Lung (tissue), 12 donors: ENCODE data around the gene HBA2. TPM values are rescaled to one million over a fixed set of nuclear protein-coding genes. Genes with fewer than 3 reads are reported as not detected.

Experiments used
- ATAC-seq: fragments of 200-7000 bp; cut with Tn5 transposase; one replicate; pipeline ENCODE4 v1.9.1; 2020; ENCODE audit warnings: moderate number of reproducible peaks; ENCODE audit not compliant: insufficient read depth, low FRiP score
- DNase-seq, 3 donors: peaks; one replicate each; pipeline ENCODE4 v3.0.0-alpha.2; 2013 to 2017
- H3K27ac ChIP-seq, 2 donors: one replicate each; pipeline ENCODE4 v1.5.1; 2013; ENCODE audit warnings: mild to moderate bottlenecking in 2 of 2, moderate library complexity in 2 of 2, control low read depth in 1 of 2, inconsistent platforms in 1 of 2, low read depth in 1 of 2, low read length in 1 of 2
- H3K27me3 ChIP-seq, 3 donors: one replicate each; pipeline ENCODE4 v1.5.1; 2013; ENCODE audit warnings: low read length in 2 of 3; ENCODE audit not compliant: control insufficient read depth in 3 of 3, insufficient read depth in 3 of 3
- H3K36me3 ChIP-seq, 4 donors: one replicate each; pipeline ENCODE4 v1.5.1; 2013; ENCODE audit warnings: low read length in 4 of 4, mild to moderate bottlenecking in 1 of 4, moderate library complexity in 1 of 4; ENCODE audit not compliant: control insufficient read depth in 4 of 4, insufficient read depth in 4 of 4
- H3K4me1 ChIP-seq, 5 donors: one replicate each; pipeline ENCODE4 v1.5.1; 2013; ENCODE audit warnings: low read length in 5 of 5, mild to moderate bottlenecking in 2 of 5, moderate library complexity in 1 of 5; ENCODE audit not compliant: control insufficient read depth in 5 of 5, insufficient read depth in 5 of 5
- H3K4me3 ChIP-seq: one replicate; pipeline ENCODE4 v1.5.1; 2013; ENCODE audit warnings: mild to moderate bottlenecking, control low read depth, moderate library complexity
- H3K9ac ChIP-seq, 2 donors: one replicate each; pipeline ENCODE4 v1.5.1; 2013; ENCODE audit warnings: low read length in 2 of 2, control low read depth in 1 of 2; ENCODE audit not compliant: insufficient read depth in 1 of 2
- H3K9me3 ChIP-seq, 4 donors: one replicate each; pipeline ENCODE4 v1.5.1; 2013; ENCODE audit warnings: low read length in 3 of 4, mild to moderate bottlenecking in 1 of 4, moderate library complexity in 1 of 4; ENCODE audit not compliant: control insufficient read depth in 4 of 4, insufficient read depth in 3 of 4
- WGBS, 2 donors: extraction: QIAGEN DNeasy Blood & Tissue Kit; methylation state at CpG; one replicate each; pipeline ENCODE4 v1.1.7; 2013; 5-methylcytosine and 5-hydroxymethylcytosine counted together
- polyA plus RNA-seq, 2 donors: library from polyadenylated mRNA; stranded (reverse); fragments of 200-250 nt; gene quantifications; one replicate each; pipeline ENCODE4 v1.2.1, GENCODE V29; 2013
- total RNA-seq, 2 donors: library from RNA; depleted of rRNA in 1 of 2; stranded (reverse); fragments of >200 nt in 1 of 2; gene quantifications; one replicate each; pipeline ENCODE4 v1.2.1, GENCODE V29; 2014 to 2021
- TF ChIP-seq, protein P1 (sequence below): IDR thresholded peaks from 2 replicates; pipeline ENCODE4 v1.5.1; 2012; ENCODE audit warnings: mild to moderate bottlenecking; ENCODE audit errors: control extremely low read depth, extremely low read depth
- donor health status: control.
- donor health status: control.
- donor health status: Bipolar disorder and iron deficiency.
- donor health status: healthy.
- donor health status: DM: yes; HTN: yes; CAD: no.

The HBA2 gene
- total and polyA plus RNA-seq, 4 donors = 126 to 4,737 (median 822) TPM

DNA sequence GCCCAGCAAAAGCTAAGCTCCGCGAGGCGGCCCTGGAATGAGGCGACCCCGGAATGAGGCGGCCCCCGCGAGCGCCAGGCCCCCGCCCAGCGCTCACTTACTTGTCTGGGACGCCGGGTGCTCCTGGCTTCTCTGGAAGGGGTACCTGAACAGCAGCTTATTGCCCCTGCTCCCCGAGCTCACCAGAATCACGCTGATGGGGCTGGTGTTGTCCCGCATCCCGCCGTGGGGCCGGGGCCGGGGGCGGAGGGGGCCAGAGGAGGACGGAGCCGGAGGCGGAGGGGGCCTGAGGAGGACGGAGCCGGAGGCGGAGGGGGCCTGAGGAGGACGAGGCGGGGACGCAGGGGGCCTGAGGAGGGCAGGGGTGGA lies 34.6 kb upstream of the HBA2 start:
- TF ChIP-seq, protein P1, sequence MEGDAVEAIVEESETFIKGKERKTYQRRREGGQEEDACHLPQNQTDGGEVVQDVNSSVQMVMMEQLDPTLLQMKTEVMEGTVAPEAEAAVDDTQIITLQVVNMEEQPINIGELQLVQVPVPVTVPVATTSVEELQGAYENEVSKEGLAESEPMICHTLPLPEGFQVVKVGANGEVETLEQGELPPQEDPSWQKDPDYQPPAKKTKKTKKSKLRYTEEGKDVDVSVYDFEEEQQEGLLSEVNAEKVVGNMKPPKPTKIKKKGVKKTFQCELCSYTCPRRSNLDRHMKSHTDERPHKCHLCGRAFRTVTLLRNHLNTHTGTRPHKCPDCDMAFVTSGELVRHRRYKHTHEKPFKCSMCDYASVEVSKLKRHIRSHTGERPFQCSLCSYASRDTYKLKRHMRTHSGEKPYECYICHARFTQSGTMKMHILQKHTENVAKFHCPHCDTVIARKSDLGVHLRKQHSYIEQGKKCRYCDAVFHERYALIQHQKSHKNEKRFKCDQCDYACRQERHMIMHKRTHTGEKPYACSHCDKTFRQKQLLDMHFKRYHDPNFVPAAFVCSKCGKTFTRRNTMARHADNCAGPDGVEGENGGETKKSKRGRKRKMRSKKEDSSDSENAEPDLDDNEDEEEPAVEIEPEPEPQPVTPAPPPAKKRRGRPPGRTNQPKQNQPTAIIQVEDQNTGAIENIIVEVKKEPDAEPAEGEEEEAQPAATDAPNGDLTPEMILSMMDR = no peak
- H3K4me1 ChIP-seq = no peaks in the 10 kb centered on the region
- ATAC-seq (no peak), DNase-seq (peak; percentile 26 to 36 (median 30))
- WGBS, 2 donors = 2 to 4% methylated on average over 26 to 30 of the region's 30 CpGs
- peak overlapping the region in 1 of 2 donors; percentile 11 for H3K9ac ChIP-seq
- peak overlapping the region; percentile 76 for H3K4me3 ChIP-seq
- peak overlapping the region in 1 of 2 donors; percentile 17 for H3K27ac ChIP-seq
- no peaks in the 10 kb centered on the region for H3K36me3 ChIP-seq
- no peaks in the 10 kb centered on the region for H3K27me3 ChIP-seq
- no peaks in the 10 kb centered on the region for H3K9me3 ChIP-seq

DNA sequence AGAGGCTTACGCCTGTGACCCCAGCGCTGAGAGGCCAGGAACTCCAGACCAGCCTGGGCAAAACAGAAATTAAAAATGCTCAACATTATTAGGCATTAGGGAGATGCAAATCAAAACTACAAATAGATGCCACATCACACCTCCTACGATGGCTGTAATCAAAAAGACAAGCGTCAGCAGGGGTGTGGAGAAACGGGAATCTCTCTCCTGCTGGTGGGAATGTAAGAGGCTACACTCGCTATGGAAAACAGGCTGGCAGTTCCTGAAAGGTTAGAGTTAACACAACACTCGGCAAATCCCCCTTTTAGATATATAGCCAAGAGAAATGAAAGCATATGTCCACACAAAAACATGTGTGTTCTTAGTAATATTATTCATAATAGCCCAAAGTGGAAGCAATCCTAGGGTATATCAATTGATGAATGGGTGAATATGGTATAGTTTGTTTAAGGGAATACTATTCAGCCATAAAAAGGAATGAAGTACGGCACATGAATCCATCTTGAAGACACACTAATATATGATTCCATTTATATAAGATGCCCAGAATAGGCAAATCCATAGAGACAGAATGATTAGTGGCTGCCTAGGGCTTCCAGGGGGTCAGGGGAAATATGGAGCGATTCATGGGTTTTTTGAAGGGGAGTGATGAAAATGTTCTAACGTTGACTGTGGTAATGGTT lies 32.4 kb upstream of the HBA2 start:
- Histone ChIP-seq H3K4me1 (peaks cover 0 to 3% (median 0%) of the 10 kb centered on the region in 5 donors), H3K9ac (no peak overlapping the region), H3K4me3 (no peak overlapping the region), H3K27ac (no peak overlapping the region), H3K9me3 (no peaks in the 10 kb centered on the region), H3K27me3 (no peaks in the 10 kb centered on the region), H3K36me3 (no peaks in the 10 kb centered on the region)
- 73 to 80% methylated on average over 10 of the region's 10 CpGs for WGBS, 2 donors
- DNase-seq (no peak), ATAC-seq (no peak)
- TF ChIP-seq, protein P1 = no peak

DNA sequence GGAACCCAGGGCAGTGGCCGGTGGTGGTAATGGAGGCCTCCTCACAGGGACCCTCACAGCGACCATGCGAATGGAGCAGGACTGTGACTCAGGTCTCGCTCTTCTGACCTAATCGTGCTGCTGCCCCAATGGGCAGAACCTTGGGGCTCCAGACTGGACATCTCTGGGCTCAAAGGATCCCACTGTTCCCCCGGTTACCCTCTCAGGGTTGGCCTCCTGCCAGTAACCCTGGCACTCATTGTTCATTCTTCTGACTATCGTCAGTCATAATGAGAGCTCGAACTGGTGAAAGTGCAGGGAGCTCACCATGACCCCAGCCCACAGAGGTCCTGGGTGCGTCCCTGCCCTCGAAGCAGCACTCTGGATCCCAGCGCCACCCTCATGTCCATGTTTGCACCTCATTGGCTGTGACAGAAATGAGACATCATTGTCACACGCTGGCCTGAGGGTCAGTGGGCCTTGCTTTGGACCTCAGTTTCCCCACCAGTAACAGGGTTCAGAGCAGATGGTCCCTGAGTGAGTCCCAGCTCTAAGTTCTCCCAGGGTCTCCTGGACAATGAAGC lies 30.2 kb upstream of the HBA2 start:
- TF ChIP-seq, protein P1 = no peak
- Histone ChIP-seq H3K36me3 (no peaks in the 10 kb centered on the region), H3K4me1 (peaks cover 0 to 3% (median 0%) of the 10 kb centered on the region in 5 donors), H3K9me3 (no peaks in the 10 kb centered on the region), H3K9ac (no peak overlapping the region), H3K27me3 (no peaks in the 10 kb centered on the region), H3K4me3 (no peak overlapping the region), H3K27ac (no peak overlapping the region)
- WGBS, 2 donors = 73 to 82% methylated on average over 12 of the region's 12 CpGs
- no peak for DNase-seq
- no peak for ATAC-seq
